ENCODE measurements around the gene CPNE2. TPM values are rescaled to one million over a fixed set of nuclear protein-coding genes. Genes with fewer than 3 reads are reported as not detected.

CPNE2 gene
- total and polyA plus RNA-seq, 2 of the 8 experiments (the other 6 are each of a cell fraction or from before 2014, with no cell fraction given), result 10.6 to 39.5 TPM

DNA sequence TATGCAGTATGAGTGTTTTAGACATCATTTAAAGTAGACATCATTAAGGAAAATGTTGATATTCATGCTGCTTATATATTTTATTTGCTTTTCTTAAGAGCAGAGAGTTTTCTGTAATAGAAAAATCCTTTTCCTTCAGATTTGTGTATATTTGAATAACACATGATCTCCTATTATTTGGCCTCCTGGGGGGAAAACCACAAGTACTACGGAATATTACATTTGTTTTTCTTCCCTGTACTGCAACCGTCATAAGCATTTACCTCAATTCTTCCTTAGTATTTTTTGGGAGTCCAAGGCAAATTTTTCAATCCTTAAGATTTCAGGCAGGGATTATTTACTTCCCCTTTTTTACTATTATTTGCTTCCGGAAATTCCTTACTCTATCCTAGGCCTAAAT, 99.8 kb downstream of the CPNE2 start:
- Histone ChIP-seq H3K56ac (replicated peaks; ENCODE audit: insufficient read length, low read depth, low read length) (no peak overlapping the region), H4K20me1 (replicated peaks in 1 of 2; ENCODE audit: control insufficient read depth in 1 of 2, insufficient read depth in 2 of 2, low read length in 2 of 2) (no peaks in the 10 kb centered on the region), H2AK5ac (ENCODE audit: low read depth, low read length) (no peak overlapping the region), H2AFZ (ENCODE audit: low read length) (no peak overlapping the region), H4K5ac (ENCODE audit: insufficient read length, low read depth, low read length) (no peak overlapping the region), H3K9me3 (ENCODE audit: insufficient read depth in 2 of 2, low read depth in 1 of 2, low read length in 1 of 2) (no peaks in the 10 kb centered on the region), H3K27me3 (replicated peaks in 1 of 4; ENCODE audit: control insufficient read depth in 3 of 4, extremely low read depth in 1 of 4, insufficient read depth in 3 of 4, low read length in 3 of 4) (no peaks in the 10 kb centered on the region), H3K79me1 (ENCODE audit: low read depth, low read length) (peaks cover 1% of the 10 kb centered on the region), H3K79me2 (ENCODE audit: control insufficient read depth in 1 of 2, insufficient read depth in 2 of 2, low read length in 2 of 2) (peaks cover 2 to 87% of the 10 kb centered on the region in 2 experiments), H2BK15ac (ENCODE audit: low read length) (no peak overlapping the region), H3K14ac (ENCODE audit: insufficient read length) (no peak overlapping the region), H3K4me1 (replicated peaks in 1 of 4; ENCODE audit: control insufficient read depth in 3 of 4, insufficient read depth in 4 of 4, low read length in 3 of 4) (peaks cover 0 to 5% (median 2%) of the 10 kb centered on the region in 4 experiments; a peak in 2 of 7 replicates), H3K4me3 (ENCODE audit: extremely low read depth in 1 of 4, insufficient read depth in 2 of 4, low read depth in 3 of 4, low read length in 4 of 4) (no peak overlapping the region), H4K8ac (ENCODE audit: extremely low read depth, insufficient read depth, low read length) (no peak overlapping the region), H2BK20ac (ENCODE audit: low read length) (no peak overlapping the region), H3K9ac (replicated peaks in 1 of 4; ENCODE audit: extremely low read depth in 1 of 4, low read depth in 3 of 4, low read length in 3 of 4) (no peak overlapping the region), H3K23me2 (ENCODE audit: low read depth, low read length) (peaks cover 3% of the 10 kb centered on the region), H3K4ac (replicated peaks; ENCODE audit: insufficient read length, low read depth, low read length) (no peak overlapping the region), H2BK12ac (ENCODE audit: low read depth, low read length) (no peak overlapping the region), H3K36me3 (ENCODE audit: control insufficient read depth in 2 of 4, insufficient read depth in 4 of 4, low read length in 3 of 4) (no peaks in the 10 kb centered on the region), H3K27ac (ENCODE audit: low read depth, low read length) (no peak overlapping the region), H2BK5ac (ENCODE audit: low read depth, low read length) (no peak overlapping the region), H3K4me2 (ENCODE audit: insufficient read depth in 1 of 2, low read depth in 2 of 2, low read length in 2 of 2) (no peak overlapping the region), H4K91ac (replicated peaks; ENCODE audit: insufficient read length, low read length) (no peak overlapping the region), H3K18ac (ENCODE audit: extremely low read depth, low read length) (no peak overlapping the region), H3K23ac (ENCODE audit: insufficient read length) (no peak overlapping the region), H2BK120ac (replicated peaks; ENCODE audit: low read depth, low read length) (no peak overlapping the region)
- WGBS, 2 experiments (ENCODE audit: extremely low coverage in 1 of 2, insufficient coverage in 1 of 2, insufficient read length in 1 of 2, insufficient replicate concordance in 2 of 2, low coverage in 1 of 2, low lambda C conversion rate in 2 of 2, missing lambda C conversion rate in 1 of 2), result 92% methylated on average over 3 of the region's 3 CpGs; no CpG with 5 or more reads in 1 of the 2 experiments
- ChIA-PET CTCF (ENCODE audit: partially characterized antibody) (interaction anchor here (0.7 to 1.2 kb wide), 2 partner anchors 40 to 44 kb away, joined by 3 read pairs; no protein-coding TSS in a partner anchor), POLR2A (ENCODE audit: partially characterized antibody) (no interaction called here)
- DNase-seq (ENCODE audit: low read depth in 1 of 2, low spot score in 2 of 2), result no peak
- no peak for FAIRE-seq
- TF ChIP-seq TEAD4 (IDR thresholded peaks at IDR 0.05; ENCODE audit: low read depth, low read length), result no peak
- no peak for TF ChIP-seq CBX5 (IDR thresholded peaks at IDR 0.05; ENCODE audit: low read depth, low read length)
- no peak for TF ChIP-seq TAF7 (optimal IDR thresholded peaks at IDR 0.05; ENCODE audit: borderline replicate concordance, low read depth, low read length)
- TF ChIP-seq ATF3 (IDR thresholded peaks at IDR 0.05; ENCODE audit: insufficient read depth, low read depth, low read length), result no peak
- no peak for TF ChIP-seq JUND (IDR thresholded peaks at IDR 0.05; ENCODE audit: low read length)
- no peak for TF ChIP-seq EGR1 (IDR thresholded peaks at IDR 0.05; ENCODE audit: borderline replicate concordance, low read depth, low read length)
- TF ChIP-seq, protein P1, sequence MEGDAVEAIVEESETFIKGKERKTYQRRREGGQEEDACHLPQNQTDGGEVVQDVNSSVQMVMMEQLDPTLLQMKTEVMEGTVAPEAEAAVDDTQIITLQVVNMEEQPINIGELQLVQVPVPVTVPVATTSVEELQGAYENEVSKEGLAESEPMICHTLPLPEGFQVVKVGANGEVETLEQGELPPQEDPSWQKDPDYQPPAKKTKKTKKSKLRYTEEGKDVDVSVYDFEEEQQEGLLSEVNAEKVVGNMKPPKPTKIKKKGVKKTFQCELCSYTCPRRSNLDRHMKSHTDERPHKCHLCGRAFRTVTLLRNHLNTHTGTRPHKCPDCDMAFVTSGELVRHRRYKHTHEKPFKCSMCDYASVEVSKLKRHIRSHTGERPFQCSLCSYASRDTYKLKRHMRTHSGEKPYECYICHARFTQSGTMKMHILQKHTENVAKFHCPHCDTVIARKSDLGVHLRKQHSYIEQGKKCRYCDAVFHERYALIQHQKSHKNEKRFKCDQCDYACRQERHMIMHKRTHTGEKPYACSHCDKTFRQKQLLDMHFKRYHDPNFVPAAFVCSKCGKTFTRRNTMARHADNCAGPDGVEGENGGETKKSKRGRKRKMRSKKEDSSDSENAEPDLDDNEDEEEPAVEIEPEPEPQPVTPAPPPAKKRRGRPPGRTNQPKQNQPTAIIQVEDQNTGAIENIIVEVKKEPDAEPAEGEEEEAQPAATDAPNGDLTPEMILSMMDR (IDR thresholded peaks at IDR 0.05; ENCODE audit: control extremely low read depth in 1 of 3, insufficient read depth in 1 of 3, low read depth in 1 of 3, low read length in 3 of 3), result no peak
- no peak for TF ChIP-seq RXRA (IDR thresholded peaks at IDR 0.05; ENCODE audit: insufficient read depth, low read depth, low read length)
- no peak for TF ChIP-seq MAFK (IDR thresholded peaks at IDR 0.05; ENCODE audit: low read depth, low read length)
- TF ChIP-seq CHD1 (IDR thresholded peaks at IDR 0.05; ENCODE audit: low read depth, low read length), result no peak
- TF ChIP-seq NANOG (IDR thresholded peaks at IDR 0.05; ENCODE audit: insufficient read depth, low read depth, low read length, poor library complexity, severe bottlenecking), result no peak
